ENCODE measurements around the gene UPK3BL2. TPM values are rescaled to one million over a fixed set of nuclear protein-coding genes. Genes with fewer than 3 reads are reported as not detected.
"Not testable (repeated sequence)": the region's sequence is repeated elsewhere in the genome, so short reads cannot be mapped to it uniquely, and the experiment has no call there.

The UPK3BL2 gene
- total RNA-seq, 1 donor from 2014 or later: 5.8 TPM

GRCh38 chr7:102505298-102506185 lies 38.0 kb downstream of the UPK3BL2 start:
- H3K4me3 ChIP-seq (ENCODE audit: low read depth, low read length); FAIRE-seq; DNase-seq (ENCODE audit: low read depth); H3K27me3 ChIP-seq (ENCODE audit: control insufficient read depth, insufficient read depth, low read length); H3K36me3 ChIP-seq (ENCODE audit: control insufficient read depth, insufficient read depth, low read length): not testable (repeated sequence)

GRCh38 chr7:102503141-102503540 lies 40.4 kb downstream of the UPK3BL2 start:
- H3K36me3 ChIP-seq (ENCODE audit: control insufficient read depth, insufficient read depth, low read length); DNase-seq (ENCODE audit: low read depth); H3K27me3 ChIP-seq (ENCODE audit: control insufficient read depth, insufficient read depth, low read length); H3K4me3 ChIP-seq (ENCODE audit: low read depth, low read length); FAIRE-seq: not testable (repeated sequence)

- DNase-seq (ENCODE audit: low read depth); FAIRE-seq: not testable (repeated sequence)
These were observed 45.2 kb downstream of the UPK3BL2 start for GRCh38 chr7:102498321-102498720.

GRCh38 chr7:102497308-102497707 lies 46.2 kb downstream of the UPK3BL2 start:
- not testable (repeated sequence) for FAIRE-seq; H3K27me3 ChIP-seq (ENCODE audit: control insufficient read depth, insufficient read depth, low read length); H3K4me3 ChIP-seq (ENCODE audit: low read depth, low read length); H3K36me3 ChIP-seq (ENCODE audit: control insufficient read depth, insufficient read depth, low read length); DNase-seq (ENCODE audit: low read depth)

More at GRCh38 chr7:102498321-102498720, 45.2 kb downstream of the UPK3BL2 start:
- H3K4me3 ChIP-seq (ENCODE audit: low read depth, low read length); H3K36me3 ChIP-seq (ENCODE audit: control insufficient read depth, insufficient read depth, low read length); H3K27me3 ChIP-seq (ENCODE audit: control insufficient read depth, insufficient read depth, low read length): not testable (repeated sequence)

- not testable (repeated sequence) for H3K36me3 ChIP-seq (ENCODE audit: control insufficient read depth, insufficient read depth, low read length); H3K27me3 ChIP-seq (ENCODE audit: control insufficient read depth, insufficient read depth, low read length); H3K4me3 ChIP-seq (ENCODE audit: low read depth, low read length); FAIRE-seq; DNase-seq (ENCODE audit: low read depth)
These were observed 46.6 kb downstream of the UPK3BL2 start for GRCh38 chr7:102496861-102497260.

GRCh38 chr7:102494473-102495149 lies 48.9 kb downstream of the UPK3BL2 start:
- not testable (repeated sequence) for H3K27me3 ChIP-seq (ENCODE audit: control insufficient read depth, insufficient read depth, low read length); H3K4me3 ChIP-seq (ENCODE audit: low read depth, low read length); H3K36me3 ChIP-seq (ENCODE audit: control insufficient read depth, insufficient read depth, low read length); FAIRE-seq; DNase-seq (ENCODE audit: low read depth)

GRCh38 chr7:102494026-102494425 lies 49.5 kb downstream of the UPK3BL2 start:
- H3K4me3 ChIP-seq (ENCODE audit: low read depth, low read length); H3K36me3 ChIP-seq (ENCODE audit: control insufficient read depth, insufficient read depth, low read length); H3K27me3 ChIP-seq (ENCODE audit: control insufficient read depth, insufficient read depth, low read length); FAIRE-seq; DNase-seq (ENCODE audit: low read depth): not testable (repeated sequence)

- DNase-seq (ENCODE audit: low read depth); H3K27me3 ChIP-seq (ENCODE audit: control insufficient read depth, insufficient read depth, low read length); H3K4me3 ChIP-seq (ENCODE audit: low read depth, low read length); H3K36me3 ChIP-seq (ENCODE audit: control insufficient read depth, insufficient read depth, low read length); FAIRE-seq: not testable (repeated sequence)
These were observed 50.1 kb downstream of the UPK3BL2 start for GRCh38 chr7:102493220-102493935.

GRCh38 chr7:102490529-102491075 lies 52.9 kb downstream of the UPK3BL2 start:
- not testable (repeated sequence) for H3K27me3 ChIP-seq (ENCODE audit: control insufficient read depth, insufficient read depth, low read length); H3K36me3 ChIP-seq (ENCODE audit: control insufficient read depth, insufficient read depth, low read length); H3K4me3 ChIP-seq (ENCODE audit: low read depth, low read length); DNase-seq (ENCODE audit: low read depth); FAIRE-seq

Other genes with a start within 250 kb of the UPK3BL2 start
- under 0.01 TPM in 1 of 2 replicates, not detected in the other for gene SPDYE6, start 187.3 kb downstream of the UPK3BL2 start, total RNA-seq
- gene PRKRIP1, start 147.3 kb downstream of the UPK3BL2 start, total RNA-seq: 14.7 and 18.2 TPM in 2 replicates
- 4.7 and 6.9 TPM in 2 replicates for gene ORAI2, start 110.1 kb downstream of the UPK3BL2 start, total RNA-seq
- gene ALKBH4, start 78.8 kb downstream of the UPK3BL2 start, total RNA-seq: 8.7 and 10.0 TPM in 2 replicates
- 21.1 and 25.3 TPM in 2 replicates for gene LRWD1, start 78.7 kb downstream of the UPK3BL2 start, total RNA-seq
- 24.5 and 50.1 TPM in 2 replicates for gene POLR2J, start 64.8 kb downstream of the UPK3BL2 start, total RNA-seq
- gene RASA4B, start 25.9 kb downstream of the UPK3BL2 start, total RNA-seq: 0.79 and 1.2 TPM in 2 replicates
- gene SPDYE2, start 7.5 kb upstream of the UPK3BL2 start, total RNA-seq: not detected in 2 replicates
- gene POLR2J3, start 28.9 kb upstream of the UPK3BL2 start, total RNA-seq: 18.8 and 25.5 TPM in 2 replicates
- gene RASA4, start 73.1 kb upstream of the UPK3BL2 start, total RNA-seq: 2.2 and 2.4 TPM in 2 replicates
- gene UPK3BL1, start 99.1 kb upstream of the UPK3BL2 start, total RNA-seq: 122 and 1,140 TPM in 2 replicates
- gene SPDYE2B, start 106.6 kb upstream of the UPK3BL2 start, total RNA-seq: not detected in 2 replicates
- gene POLR2J2, start 128.0 kb upstream of the UPK3BL2 start, total RNA-seq: 2.3 and 3.4 TPM in 2 replicates
- gene FAM185A, start 205.3 kb upstream of the UPK3BL2 start, total RNA-seq: 9.2 and 11.4 TPM in 2 replicates

All from bronchial epithelial cell (primary cell).